HEK293T (cell line): ENCODE data around the gene FREM3.

ENCODE experiments used
- BHLHE40 ChIP-seq: fragments of 450-650 bp; IDR thresholded peaks from 2 replicates; pipeline ENCODE4 v1.6.1; 2016; ENCODE audit warnings: mild to moderate bottlenecking, moderate library complexity, borderline replicate concordance
- CTBP1 ChIP-seq: fragments of 450-650 bp; IDR thresholded peaks from 2 replicates; pipeline ENCODE4 v1.6.1; 2016; ENCODE audit warnings: borderline replicate concordance
- ELF4 ChIP-seq: fragments of 450-650 bp; IDR thresholded peaks from 2 replicates; pipeline ENCODE4 v1.6.1; 2017; ENCODE audit warnings: antibody characterized with exemption
- FOXA1 ChIP-seq: fragments of 450-650 bp; IDR thresholded peaks from 2 replicates; pipeline ENCODE4 v1.6.1; 2016; ENCODE audit warnings: mild to moderate bottlenecking
- FOXK2 ChIP-seq: fragments of 450-650 bp; IDR thresholded peaks from 2 replicates; pipeline ENCODE4 v1.6.1; 2016; ENCODE audit warnings: mild to moderate bottlenecking
- FOXM1 ChIP-seq: fragments of 450-650 bp; IDR thresholded peaks from 2 replicates; pipeline ENCODE4 v1.6.1; 2017; ENCODE audit warnings: mild to moderate bottlenecking, borderline replicate concordance
- HDGF ChIP-seq: fragments of 450-650 bp; IDR thresholded peaks from 2 replicates; pipeline ENCODE4 v1.6.1; 2017; ENCODE audit warnings: antibody characterized with exemption, borderline replicate concordance
- LEF1 ChIP-seq: fragments of 450-650 bp; IDR thresholded peaks from 2 replicates; pipeline ENCODE4 v1.6.1; 2017; ENCODE audit warnings: mild to moderate bottlenecking, borderline replicate concordance
- NFRKB ChIP-seq: fragments of 450-650 bp; IDR thresholded peaks from 2 replicates; pipeline ENCODE4 v1.6.1; 2016; ENCODE audit warnings: mild to moderate bottlenecking, moderate library complexity
- SP1 ChIP-seq: fragments of 450-650 bp; IDR thresholded peaks from 2 replicates; pipeline ENCODE4 v1.6.1; 2017
- SUZ12 ChIP-seq: fragments of 450-650 bp; IDR thresholded peaks from 2 replicates; pipeline ENCODE4 v1.6.1; 2016; ENCODE audit warnings: mild to moderate bottlenecking
- TARDBP ChIP-seq: fragments of 450-650 bp; IDR thresholded peaks from 2 replicates; pipeline ENCODE4 v1.6.1; 2016
- ZNF384 ChIP-seq: fragments of 450-650 bp; IDR thresholded peaks from 2 replicates; pipeline ENCODE4 v1.6.1; 2016
- TF ChIP-seq, protein P1 (sequence below): fragments of 450-650 bp; IDR thresholded peaks from 2 replicates; pipeline ENCODE4 v1.6.1; 2016

DNA sequence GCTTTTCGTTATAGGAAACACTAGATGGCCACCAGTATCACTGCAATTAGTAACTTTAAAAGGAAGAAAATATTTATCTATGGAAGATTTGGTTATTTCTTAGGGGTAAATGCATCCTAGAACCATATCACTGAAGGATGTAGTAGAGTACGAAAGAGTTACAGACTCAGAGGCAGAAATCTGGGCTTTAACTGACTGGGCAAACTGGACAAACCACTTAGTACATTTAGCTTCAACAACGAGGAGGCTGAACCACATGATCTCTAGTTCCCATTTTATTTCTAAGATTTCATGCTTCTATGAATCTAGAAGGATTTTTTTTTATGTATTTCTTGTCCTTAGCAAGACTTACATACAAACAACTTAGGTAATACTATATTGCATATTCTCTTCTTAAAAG, 94.0 kb downstream of the FREM3 start:
- TF ChIP-seq NFRKB (no peak), SP1 (no peak), TARDBP (no peak), HDGF (no peak), FOXM1 (no peak), FOXA1 (no peak), BHLHE40 (no peak), ELF4 (no peak), CTBP1 (no peak), ZNF384 (no peak), FOXK2 (no peak), LEF1 (no peak), SUZ12 (no peak)
- TF ChIP-seq, protein P1, sequence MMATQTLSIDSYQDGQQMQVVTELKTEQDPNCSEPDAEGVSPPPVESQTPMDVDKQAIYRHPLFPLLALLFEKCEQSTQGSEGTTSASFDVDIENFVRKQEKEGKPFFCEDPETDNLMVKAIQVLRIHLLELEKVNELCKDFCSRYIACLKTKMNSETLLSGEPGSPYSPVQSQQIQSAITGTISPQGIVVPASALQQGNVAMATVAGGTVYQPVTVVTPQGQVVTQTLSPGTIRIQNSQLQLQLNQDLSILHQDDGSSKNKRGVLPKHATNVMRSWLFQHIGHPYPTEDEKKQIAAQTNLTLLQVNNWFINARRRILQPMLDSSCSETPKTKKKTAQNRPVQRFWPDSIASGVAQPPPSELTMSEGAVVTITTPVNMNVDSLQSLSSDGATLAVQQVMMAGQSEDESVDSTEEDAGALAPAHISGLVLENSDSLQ, result no peak
